ENCODE results near the gene SMIM24.

DNA sequence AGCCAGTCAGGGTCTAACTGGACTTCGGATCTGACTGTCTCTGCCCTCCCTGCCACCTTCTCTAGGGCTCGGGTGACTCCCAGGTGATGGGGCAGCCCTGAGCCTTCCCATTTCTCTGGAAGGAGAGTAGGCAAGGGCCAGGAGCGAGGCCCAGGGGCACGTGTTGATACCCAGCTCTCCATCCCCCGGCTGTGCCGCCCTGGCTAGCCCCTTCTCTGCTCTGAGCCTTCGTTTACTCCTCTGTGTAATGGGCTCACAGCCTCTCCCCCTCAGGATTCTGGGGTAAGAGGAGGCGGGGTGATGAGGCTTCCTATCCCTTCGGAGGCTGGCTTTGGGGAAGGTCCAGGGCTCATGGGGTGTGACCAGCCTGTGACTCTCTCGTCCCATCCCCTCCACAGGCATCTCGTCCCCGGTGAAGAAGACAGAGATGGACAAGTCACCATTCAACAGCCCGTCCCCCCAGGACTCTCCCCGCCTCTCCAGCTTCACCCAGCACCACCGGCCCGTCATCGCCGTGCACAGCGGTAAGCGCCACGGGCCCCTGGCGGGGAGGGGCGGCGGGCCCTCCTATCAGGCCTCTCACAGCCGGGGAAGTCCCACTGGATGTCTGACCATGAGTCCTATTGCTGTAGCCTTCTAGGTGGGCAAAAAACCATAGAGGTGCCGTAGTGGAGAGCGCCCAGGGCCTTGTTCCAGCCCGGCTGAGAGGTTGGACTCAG lies 31.6 kb downstream of the SMIM24 start:
- TF ChIP-seq, protein P1, sequence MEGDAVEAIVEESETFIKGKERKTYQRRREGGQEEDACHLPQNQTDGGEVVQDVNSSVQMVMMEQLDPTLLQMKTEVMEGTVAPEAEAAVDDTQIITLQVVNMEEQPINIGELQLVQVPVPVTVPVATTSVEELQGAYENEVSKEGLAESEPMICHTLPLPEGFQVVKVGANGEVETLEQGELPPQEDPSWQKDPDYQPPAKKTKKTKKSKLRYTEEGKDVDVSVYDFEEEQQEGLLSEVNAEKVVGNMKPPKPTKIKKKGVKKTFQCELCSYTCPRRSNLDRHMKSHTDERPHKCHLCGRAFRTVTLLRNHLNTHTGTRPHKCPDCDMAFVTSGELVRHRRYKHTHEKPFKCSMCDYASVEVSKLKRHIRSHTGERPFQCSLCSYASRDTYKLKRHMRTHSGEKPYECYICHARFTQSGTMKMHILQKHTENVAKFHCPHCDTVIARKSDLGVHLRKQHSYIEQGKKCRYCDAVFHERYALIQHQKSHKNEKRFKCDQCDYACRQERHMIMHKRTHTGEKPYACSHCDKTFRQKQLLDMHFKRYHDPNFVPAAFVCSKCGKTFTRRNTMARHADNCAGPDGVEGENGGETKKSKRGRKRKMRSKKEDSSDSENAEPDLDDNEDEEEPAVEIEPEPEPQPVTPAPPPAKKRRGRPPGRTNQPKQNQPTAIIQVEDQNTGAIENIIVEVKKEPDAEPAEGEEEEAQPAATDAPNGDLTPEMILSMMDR (IDR thresholded peaks at IDR 0.05): no peak
- no peak for TF ChIP-seq ZFX (IDR thresholded peaks at IDR 0.05; ENCODE audit: borderline replicate concordance)
